Stomach (tissue), 9 donors: Measurements from ENCODE around the gene RCE1. TPM values are rescaled to one million over a fixed set of nuclear protein-coding genes. Genes with fewer than 3 reads are reported as not detected.

Source experiments
- DNase-seq, 2 donors: peaks; one replicate each; pipeline versions ENCODE4 v3.0.0 to v3.0.0-alpha.2; 2013 to 2019
- H3K27ac ChIP-seq, 5 donors: fragments of 200-600 bp in 4 of 5; sonication (generic) in 4 of 5; one replicate each; pipeline ENCODE4 v1.5.1; 2013 to 2019; ENCODE audit warnings: mild to moderate bottlenecking in 1 of 5, moderate library complexity in 1 of 5
- H3K27me3 ChIP-seq, 3 donors: fragments of 200-600 bp; sonication (generic); one replicate each; pipeline ENCODE4 v1.5.1; 2017 to 2019; ENCODE audit warnings: mixed run types in 1 of 3
- H3K36me3 ChIP-seq, 4 donors: fragments of 200-600 bp; sonication (generic); 1 replicate in 3 of 4; 2 replicates in 1 of 4; pipeline ENCODE4 v1.5.1; 2016 to 2019
- H3K4me1 ChIP-seq, 4 donors: fragments of 200-600 bp; sonication (generic); one replicate each; pipeline ENCODE4 v1.5.1; 2016 to 2019
- H3K4me3 ChIP-seq, 4 donors: fragments of 200-600 bp; sonication (generic) in 3 of 4; one replicate each; pipeline ENCODE4 v1.5.1; 2016 to 2019; ENCODE audit warnings: mild to moderate bottlenecking in 1 of 4
- H3K9me3 ChIP-seq, 4 donors: fragments of 200-600 bp; sonication (generic); one replicate each; pipeline ENCODE4 v1.5.1; 2016 to 2019
- EP300 ChIP-seq: sonication (generic); formaldehyde crosslinking; IDR thresholded peaks from one replicate; pipeline ENCODE4 v1.6.1; 2017; ENCODE audit warnings: antibody characterized with exemption
- POLR2A ChIP-seq, 4 donors: fragments of 450-650 bp; IDR thresholded peaks; one replicate each; pipeline ENCODE4 v1.6.1; 2016; ENCODE audit warnings: antibody characterized with exemption in 4 of 4, control low read depth in 2 of 4, mild to moderate bottlenecking in 1 of 4, moderate library complexity in 1 of 4
- POLR2AphosphoS5 ChIP-seq, 3 donors: sonication (generic); formaldehyde crosslinking; IDR thresholded peaks; one replicate each; pipeline ENCODE4 v1.6.1; 2016; ENCODE audit warnings: antibody characterized with exemption in 3 of 3
- WGBS, 5 donors: extraction: QIAGEN DNeasy Blood & Tissue Kit in 3 of 5; methylation state at CpG; one replicate each; pipeline versions ENCODE4 v1.1.5 to v1.1.7; 2013 to 2018; 5-methylcytosine and 5-hydroxymethylcytosine counted together
- intact Hi-C: fragments of 100-400 bp; cut with DNase I; formaldehyde crosslinking; loops from one replicate; pipeline ENCODE4 v1.15.1; 2023; ENCODE audit warnings: low total_unique reads
- polyA plus RNA-seq, 3 donors: library from polyadenylated mRNA; stranded (reverse); fragments of 200-250 nt; gene quantifications; one replicate each; pipeline ENCODE4 v1.2.3, GENCODE V29; 2013
- total RNA-seq, 5 donors: library from RNA; depleted of rRNA; stranded (reverse); fragments of >200 nt; gene quantifications; one replicate each; pipeline versions ENCODE4 v1.1.0 to v1.2.3, GENCODE V29; 2014 to 2016
- TF ChIP-seq, protein P1 (sequence below), 7 experiments: fragments of 450-650 bp in 4 of 7; fragments of 200-600 bp in 3 of 7; sonication (generic) in 3 of 7; IDR thresholded peaks; one replicate each; pipeline ENCODE4 v1.5.1; 2016 to 2019; ENCODE audit warnings: antibody characterized with exemption in 7 of 7, control low read depth in 2 of 7, mild to moderate bottlenecking in 1 of 7
- donor health status: healthy with polysubstance abuse.
- donor health status: Bipolar disorder and iron deficiency.
- donor health status: healthy.

RCE1 gene
- total and polyA plus RNA-seq, 8 donors: 0.58 to 124 (median 14.7) TPM

DNA sequence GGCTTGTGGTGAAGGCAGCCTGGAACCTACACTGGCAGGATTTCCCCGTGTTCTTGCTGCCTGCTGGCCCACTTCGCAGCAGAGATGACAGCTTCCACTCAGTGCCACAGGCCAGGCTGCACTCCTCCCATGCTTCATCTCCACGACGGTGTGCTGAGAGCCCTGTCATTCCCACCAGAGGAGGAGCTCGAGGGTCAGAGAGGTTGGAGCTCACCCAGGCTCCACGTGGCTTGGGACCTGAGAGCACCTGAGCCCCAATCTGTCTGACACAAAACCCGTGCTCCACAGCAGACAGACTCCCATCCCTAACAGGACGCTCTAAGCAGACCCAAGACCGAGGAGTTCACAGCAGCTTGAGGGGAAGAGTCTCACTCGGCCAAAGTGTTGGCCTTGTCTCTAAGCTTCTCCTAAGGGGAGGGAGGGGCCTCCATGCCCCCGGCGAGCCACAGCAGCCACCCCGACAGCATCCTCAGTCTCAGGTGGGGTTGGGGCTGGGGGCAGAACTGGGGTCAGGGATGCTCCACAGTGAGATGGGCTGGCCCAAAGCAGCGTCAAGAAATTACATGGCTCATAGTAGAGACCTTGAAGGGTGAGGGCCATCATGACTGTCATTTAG is 24.3 kb downstream of the RCE1 start:
- DNase-seq: no peak
- Histone ChIP-seq H3K36me3 (peaks cover 7 to 47% (median 27%) of the 10 kb centered on the region in 4 donors), H3K4me1 (peaks cover 0 to 13% (median 5%) of the 10 kb centered on the region in 4 donors), H3K4me3 (no peak overlapping the region), H3K27ac (no peak overlapping the region), H3K9me3 (no peaks in the 10 kb centered on the region), H3K27me3 (no peaks in the 10 kb centered on the region)
- 80 to 90% (median 85%) methylated on average over 14 of the region's 14 CpGs for WGBS, 5 donors
- intact Hi-C loops: no loop called here
- TF ChIP-seq, protein P1, sequence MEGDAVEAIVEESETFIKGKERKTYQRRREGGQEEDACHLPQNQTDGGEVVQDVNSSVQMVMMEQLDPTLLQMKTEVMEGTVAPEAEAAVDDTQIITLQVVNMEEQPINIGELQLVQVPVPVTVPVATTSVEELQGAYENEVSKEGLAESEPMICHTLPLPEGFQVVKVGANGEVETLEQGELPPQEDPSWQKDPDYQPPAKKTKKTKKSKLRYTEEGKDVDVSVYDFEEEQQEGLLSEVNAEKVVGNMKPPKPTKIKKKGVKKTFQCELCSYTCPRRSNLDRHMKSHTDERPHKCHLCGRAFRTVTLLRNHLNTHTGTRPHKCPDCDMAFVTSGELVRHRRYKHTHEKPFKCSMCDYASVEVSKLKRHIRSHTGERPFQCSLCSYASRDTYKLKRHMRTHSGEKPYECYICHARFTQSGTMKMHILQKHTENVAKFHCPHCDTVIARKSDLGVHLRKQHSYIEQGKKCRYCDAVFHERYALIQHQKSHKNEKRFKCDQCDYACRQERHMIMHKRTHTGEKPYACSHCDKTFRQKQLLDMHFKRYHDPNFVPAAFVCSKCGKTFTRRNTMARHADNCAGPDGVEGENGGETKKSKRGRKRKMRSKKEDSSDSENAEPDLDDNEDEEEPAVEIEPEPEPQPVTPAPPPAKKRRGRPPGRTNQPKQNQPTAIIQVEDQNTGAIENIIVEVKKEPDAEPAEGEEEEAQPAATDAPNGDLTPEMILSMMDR (IDR thresholded peaks at IDR 0.05): no peak
- TF ChIP-seq EP300 (no peak), POLR2AphosphoS5 (IDR thresholded peaks at IDR 0.05) (no peak), POLR2A (IDR thresholded peaks at IDR 0.05) (no peak)

DNA sequence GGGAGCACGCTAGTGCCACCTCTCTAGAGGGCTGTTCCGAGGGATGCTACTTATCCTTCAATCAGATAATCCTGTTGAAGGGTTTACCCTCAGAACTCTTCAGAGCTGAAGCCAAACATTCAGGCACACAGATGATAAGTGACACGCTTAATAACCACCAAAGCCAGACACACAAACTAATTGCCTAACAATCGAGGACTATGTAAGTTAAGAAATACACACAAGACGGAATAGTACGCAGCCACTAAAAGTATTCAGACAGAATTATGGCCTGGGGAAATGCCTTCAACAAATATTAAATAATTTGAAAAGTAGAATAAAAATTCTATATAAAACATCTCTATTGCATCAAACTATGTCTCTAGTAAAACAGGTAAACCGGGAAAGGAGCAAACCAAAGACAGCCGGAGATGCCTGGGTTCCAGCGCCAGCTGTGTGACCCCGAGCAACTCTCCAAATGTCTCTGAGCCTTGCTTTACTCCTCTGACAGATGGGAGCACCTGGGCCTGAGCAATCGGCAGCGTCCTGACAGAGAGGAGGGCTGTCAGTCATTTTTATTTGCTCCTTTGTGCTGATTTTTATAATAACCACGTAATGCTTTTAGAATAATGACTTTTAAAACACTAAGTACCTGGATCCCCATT is 25.0 kb downstream of the RCE1 start:
- Histone ChIP-seq H3K4me1 (peaks cover 0 to 13% (median 5%) of the 10 kb centered on the region in 4 donors), H3K27me3 (no peaks in the 10 kb centered on the region), H3K4me3 (no peak overlapping the region), H3K27ac (no peak overlapping the region), H3K36me3 (peaks cover 7 to 41% (median 24%) of the 10 kb centered on the region in 4 donors), H3K9me3 (no peaks in the 10 kb centered on the region)
- 91 to 94% (median 93%) methylated on average over 13 of the region's 13 CpGs for WGBS, 5 donors
- TF ChIP-seq POLR2A (IDR thresholded peaks at IDR 0.05) (no peak), POLR2AphosphoS5 (IDR thresholded peaks at IDR 0.05) (no peak), EP300 (no peak)
- TF ChIP-seq, protein P1 (IDR thresholded peaks at IDR 0.05): no peak
- intact Hi-C loops: no loop called here
- DNase-seq: no peak

- peak overlapping the region in 1 of 5 donors; percentile 60 for H3K27ac ChIP-seq
- no peaks in the 10 kb centered on the region for H3K27me3 ChIP-seq
- DNase-seq: peak; percentile 85 to 89
- H3K36me3 ChIP-seq: peaks cover 7 to 33% (median 21%) of the 10 kb centered on the region in 4 donors
- WGBS, 5 donors: 37 to 48% (median 41%) methylated on average over 15 to 27 of the region's 27 CpGs
- TF ChIP-seq, protein P1 (IDR thresholded peaks at IDR 0.05): peak in 4 of 7 experiments; percentile 19 to 66 (median 46)
- TF ChIP-seq POLR2A (IDR thresholded peaks at IDR 0.05): no peak
- TF ChIP-seq POLR2AphosphoS5 (IDR thresholded peaks at IDR 0.05): peak in 1 of 3 donors; percentile 33
- TF ChIP-seq EP300: no peak
- no peak overlapping the region for H3K4me3 ChIP-seq
- intact Hi-C loops: no loop called here
- H3K9me3 ChIP-seq: no peaks in the 10 kb centered on the region
- peaks cover 0 to 12% (median 5%) of the 10 kb centered on the region in 4 donors for H3K4me1 ChIP-seq
These were observed 25.7 kb downstream of the RCE1 start for GRCh38 chr11:66868726-66869566.

DNA sequence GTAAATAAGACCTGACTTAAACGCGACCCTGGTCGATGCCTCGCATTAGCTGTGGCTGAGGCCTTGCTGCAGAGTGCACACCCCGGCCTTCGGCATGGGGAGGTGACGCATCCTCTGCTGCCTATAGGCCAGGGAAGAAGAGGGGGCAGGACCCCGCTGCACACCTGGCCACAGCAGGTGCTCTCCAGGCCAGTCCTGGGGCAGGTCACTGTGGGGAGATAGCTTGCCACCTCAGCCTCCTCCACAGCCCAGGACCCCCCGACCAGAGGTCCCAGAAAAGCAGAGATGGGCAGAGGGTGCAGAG is 26.3 kb downstream of the RCE1 start:
- Histone ChIP-seq H3K36me3 (peaks cover 7 to 33% (median 21%) of the 10 kb centered on the region in 4 donors), H3K4me3 (no peak overlapping the region), H3K27ac (no peak overlapping the region), H3K4me1 (peaks cover 0 to 9% (median 3%) of the 10 kb centered on the region in 4 donors), H3K27me3 (no peaks in the 10 kb centered on the region), H3K9me3 (no peaks in the 10 kb centered on the region)
- intact Hi-C loops: no loop called here
- TF ChIP-seq, protein P1 (IDR thresholded peaks at IDR 0.05): no peak
- TF ChIP-seq POLR2A (IDR thresholded peaks at IDR 0.05): no peak
- TF ChIP-seq POLR2AphosphoS5 (IDR thresholded peaks at IDR 0.05): no peak
- TF ChIP-seq EP300: no peak
- WGBS, 5 donors: 91 to 97% (median 93%) methylated on average over 9 of the region's 9 CpGs
- no peak for DNase-seq
